Measurements from ENCODE around the gene B3GNT9. TPM values are rescaled to one million over a fixed set of nuclear protein-coding genes. Genes with fewer than 3 reads are reported as not detected.

Gene B3GNT9
- total RNA-seq, 1 experiment from 2014 or later = 11.5 TPM

DNA sequence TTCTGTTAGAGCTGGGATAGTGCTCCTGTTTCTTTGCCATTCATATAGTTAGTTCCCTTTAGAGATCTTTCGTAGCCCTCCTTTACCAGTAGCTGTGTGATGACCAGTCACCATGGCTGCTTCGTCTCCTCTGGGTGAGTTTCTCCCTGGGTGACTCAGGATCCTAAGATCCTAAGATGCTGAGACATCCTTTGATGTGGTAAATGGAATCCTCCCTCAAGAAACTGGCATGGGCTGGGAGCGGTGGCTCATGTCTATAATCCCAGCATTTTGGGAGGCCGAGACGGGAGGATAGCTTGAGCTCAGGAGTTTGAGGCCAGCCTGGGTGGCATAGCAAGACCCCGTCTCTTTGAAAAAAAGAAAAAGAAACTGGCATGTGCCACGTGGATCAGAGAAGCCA is 35.2 kb downstream of the B3GNT9 start:
- no peak overlapping the region for H3K27ac ChIP-seq (ENCODE audit: low read depth, low read length, poor library complexity, severe bottlenecking)

DNA sequence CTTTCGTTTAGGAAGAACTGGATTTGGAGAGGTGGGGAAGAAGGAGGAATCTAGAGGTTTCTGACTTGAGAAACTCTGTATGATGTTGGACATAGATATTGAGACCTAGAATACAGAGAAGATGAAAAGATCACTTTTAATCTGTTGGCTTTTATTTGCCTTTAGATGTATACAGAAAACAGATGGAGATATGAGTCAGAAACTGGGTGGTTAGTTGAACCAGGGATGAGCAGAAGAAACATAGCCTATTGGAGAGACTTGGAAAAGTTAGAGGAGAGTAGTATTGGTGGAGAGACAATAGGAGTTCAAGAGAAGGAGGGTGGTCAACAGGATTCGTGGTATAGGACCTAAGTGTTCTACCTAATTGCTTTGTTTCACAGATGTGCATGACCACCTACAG is 36.0 kb downstream of the B3GNT9 start:
- Histone ChIP-seq H3K27ac (ENCODE audit: low read depth, low read length, poor library complexity, severe bottlenecking) (no peak overlapping the region), H3K9me3 (ENCODE audit: low read depth, low read length, poor library complexity, severe bottlenecking) (no peaks in the 10 kb centered on the region), H3K4me1 (ENCODE audit: insufficient read depth, low read length, poor library complexity, severe bottlenecking) (peaks cover 11% of the 10 kb centered on the region), H3K4me3 (ENCODE audit: low read depth, low read length, poor library complexity, severe bottlenecking) (no peak overlapping the region), H3K27me3 (replicated peaks; ENCODE audit: insufficient read depth, low read depth, low read length, poor library complexity) (no peaks in the 10 kb centered on the region), H3K36me3 (ENCODE audit: insufficient read depth, low read length, poor library complexity, severe bottlenecking) (peaks cover 4% of the 10 kb centered on the region)
- DNase-seq (ENCODE audit: low spot score) = no peak
- ChIA-PET POLR2A (ENCODE audit: low non-redundant PET) (interaction anchor here (0.6 kb wide), 1 partner anchor 9 kb away, joined by 5 read pairs; no protein-coding TSS in a partner anchor), CTCF (no interaction called here)
- TF ChIP-seq, protein P1, sequence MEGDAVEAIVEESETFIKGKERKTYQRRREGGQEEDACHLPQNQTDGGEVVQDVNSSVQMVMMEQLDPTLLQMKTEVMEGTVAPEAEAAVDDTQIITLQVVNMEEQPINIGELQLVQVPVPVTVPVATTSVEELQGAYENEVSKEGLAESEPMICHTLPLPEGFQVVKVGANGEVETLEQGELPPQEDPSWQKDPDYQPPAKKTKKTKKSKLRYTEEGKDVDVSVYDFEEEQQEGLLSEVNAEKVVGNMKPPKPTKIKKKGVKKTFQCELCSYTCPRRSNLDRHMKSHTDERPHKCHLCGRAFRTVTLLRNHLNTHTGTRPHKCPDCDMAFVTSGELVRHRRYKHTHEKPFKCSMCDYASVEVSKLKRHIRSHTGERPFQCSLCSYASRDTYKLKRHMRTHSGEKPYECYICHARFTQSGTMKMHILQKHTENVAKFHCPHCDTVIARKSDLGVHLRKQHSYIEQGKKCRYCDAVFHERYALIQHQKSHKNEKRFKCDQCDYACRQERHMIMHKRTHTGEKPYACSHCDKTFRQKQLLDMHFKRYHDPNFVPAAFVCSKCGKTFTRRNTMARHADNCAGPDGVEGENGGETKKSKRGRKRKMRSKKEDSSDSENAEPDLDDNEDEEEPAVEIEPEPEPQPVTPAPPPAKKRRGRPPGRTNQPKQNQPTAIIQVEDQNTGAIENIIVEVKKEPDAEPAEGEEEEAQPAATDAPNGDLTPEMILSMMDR (conservative IDR thresholded peaks at IDR 0.05; ENCODE audit: low read depth, low read length) = no peak
- TF ChIP-seq EZH2 (IDR thresholded peaks at IDR 0.05; ENCODE audit: borderline replicate concordance, low read depth, low read length, poor library complexity, severe bottlenecking) = no peak
- intact Hi-C loops (cut with micrococcal nuclease; ENCODE audit: unreplicated experiment) = no loop called here
- no TSS peak for BruUV-seq (replicated peaks)

More for the DNA sequence above, 35.2 kb downstream of the B3GNT9 start:
- POLR2A ChIA-PET (ENCODE audit: low non-redundant PET) = no interaction called here
- BruUV-seq (replicated peaks) = no TSS peak
- Histone ChIP-seq H3K27me3 (replicated peaks; ENCODE audit: insufficient read depth, low read depth, low read length, poor library complexity) (no peaks in the 10 kb centered on the region), H3K4me1 (ENCODE audit: insufficient read depth, low read length, poor library complexity, severe bottlenecking) (peaks cover 7% of the 10 kb centered on the region), H3K4me3 (ENCODE audit: low read depth, low read length, poor library complexity, severe bottlenecking) (no peak overlapping the region), H3K36me3 (ENCODE audit: insufficient read depth, low read length, poor library complexity, severe bottlenecking) (peaks cover 4% of the 10 kb centered on the region), H3K9me3 (ENCODE audit: low read depth, low read length, poor library complexity, severe bottlenecking) (no peaks in the 10 kb centered on the region)
- intact Hi-C loops (cut with micrococcal nuclease; ENCODE audit: unreplicated experiment) = no loop called here
- CTCF ChIA-PET = interaction anchor here (0.6 kb wide), 1 partner anchor 17 kb away, joined by 4 read pairs; no protein-coding TSS in a partner anchor
- no peak for TF ChIP-seq EZH2 (IDR thresholded peaks at IDR 0.05; ENCODE audit: borderline replicate concordance, low read depth, low read length, poor library complexity, severe bottlenecking)
- TF ChIP-seq, protein P1 (conservative IDR thresholded peaks at IDR 0.05; ENCODE audit: low read depth, low read length) = no peak
- no peak for DNase-seq (ENCODE audit: low spot score)

DNA sequence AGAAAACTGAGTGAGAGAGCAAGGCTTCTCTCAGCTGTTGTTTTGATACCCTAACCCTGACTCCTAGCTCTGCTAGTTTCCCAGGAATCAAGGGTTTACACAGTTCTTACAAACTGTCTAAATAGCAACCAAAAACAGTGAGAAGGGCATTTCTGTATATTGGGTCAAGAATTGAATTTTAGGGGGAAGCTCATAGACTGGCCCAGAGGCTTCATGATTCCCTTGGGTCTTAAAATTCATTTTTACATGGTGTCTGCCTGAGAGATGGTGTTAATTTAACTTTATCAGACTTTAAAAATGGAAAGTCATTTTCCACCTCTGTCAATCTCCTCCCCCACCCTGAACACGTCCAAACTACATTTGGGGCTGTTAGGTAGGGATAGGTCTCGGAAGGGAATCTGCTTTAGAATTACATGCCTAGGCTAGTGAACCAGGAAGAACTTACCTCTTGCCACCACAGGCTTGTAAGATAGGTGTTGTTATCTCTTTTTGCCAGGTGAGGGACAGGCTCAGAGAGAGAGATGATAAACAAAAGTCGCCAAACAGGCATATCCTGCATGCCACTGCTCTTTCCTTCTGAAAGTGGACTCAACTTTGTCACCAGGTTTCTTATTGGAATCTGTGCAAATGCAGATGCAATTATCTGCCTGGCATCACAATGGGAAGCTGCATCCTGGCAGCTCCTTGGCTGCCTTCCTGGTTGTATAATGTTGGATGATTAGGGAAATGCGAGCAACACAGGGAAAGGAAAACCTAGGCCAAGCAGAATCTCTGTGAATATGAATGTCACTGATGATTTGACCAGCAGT is 38.0 kb downstream of the B3GNT9 start:
- no peaks in the 10 kb centered on the region for H3K27me3 ChIP-seq (replicated peaks; ENCODE audit: insufficient read depth, low read depth, low read length, poor library complexity)
- DNase-seq (ENCODE audit: low spot score) = no peak
- intact Hi-C loops (cut with micrococcal nuclease; ENCODE audit: unreplicated experiment) = no loop called here
- no peaks in the 10 kb centered on the region for H3K9me3 ChIP-seq (ENCODE audit: low read depth, low read length, poor library complexity, severe bottlenecking)
- no peak overlapping the region for H3K4me3 ChIP-seq (ENCODE audit: low read depth, low read length, poor library complexity, severe bottlenecking)
- no peak overlapping the region for H3K27ac ChIP-seq (ENCODE audit: low read depth, low read length, poor library complexity, severe bottlenecking)
- no peak for TF ChIP-seq EZH2 (IDR thresholded peaks at IDR 0.05; ENCODE audit: borderline replicate concordance, low read depth, low read length, poor library complexity, severe bottlenecking)
- TF ChIP-seq, protein P1 (conservative IDR thresholded peaks at IDR 0.05; ENCODE audit: low read depth, low read length) = no peak
- H3K36me3 ChIP-seq (ENCODE audit: insufficient read depth, low read length, poor library complexity, severe bottlenecking) = peaks cover 4% of the 10 kb centered on the region
- ChIA-PET CTCF (no interaction called here), POLR2A (ENCODE audit: low non-redundant PET) (no interaction called here)
- peaks cover 19% of the 10 kb centered on the region for H3K4me1 ChIP-seq (ENCODE audit: insufficient read depth, low read length, poor library complexity, severe bottlenecking)
- no TSS peak for BruUV-seq (replicated peaks)

Measured in A673 (cell line).